HepG2 (cell line): ENCODE measurements around the gene FBXO10. TPM values are rescaled to one million over a fixed set of nuclear protein-coding genes. Genes with fewer than 3 reads are reported as not detected.

Experiments used
- ASH2L ChIP-seq: fragments of 300-600, 200-600 bp; sonication (generic); IDR thresholded peaks from 2 replicates; pipeline ENCODE4 v1.7.0; 2017; ENCODE audit warnings: low read depth, mild to moderate bottlenecking, moderate library complexity, mixed read lengths, low read length; ENCODE audit not compliant: insufficient read length
- FOXP4 ChIP-seq: sonication (generic); formaldehyde crosslinking; IDR thresholded peaks from 2 replicates; pipeline ENCODE4 v1.4.0; 2020; ENCODE audit warnings: missing genetic modification reagents
- GRHL1 ChIP-seq: sonication (generic); formaldehyde crosslinking; conservative IDR thresholded peaks from 2 replicates; pipeline ENCODE4 v1.8.0; 2022; ENCODE audit warnings: missing genetic modification reagents
- HDAC1 ChIP-seq: sonication (generic); formaldehyde crosslinking; IDR thresholded peaks from 2 replicates; pipeline ENCODE4 v1.5.1; 2020; ENCODE audit warnings: mild to moderate bottlenecking, missing genetic modification reagents
- IKZF1 ChIP-seq: fragments of 450-650 bp; IDR thresholded peaks from 2 replicates; pipeline ENCODE4 v1.7.1; 2016
- JDP2 ChIP-seq: sonication (generic); formaldehyde crosslinking; IDR thresholded peaks from 2 replicates; pipeline ENCODE4 v1.8.1; 2022; ENCODE audit warnings: missing genetic modification reagents, borderline replicate concordance
- LCORL ChIP-seq, 2 experiments: fragments of 450-650 bp in 1 of 2; sonication (generic) in 1 of 2; formaldehyde crosslinking in 1 of 2; IDR thresholded peaks; 2 replicates each; pipeline versions ENCODE4 v1.5.0 to v1.6.1; 2017 to 2020; ENCODE audit warnings: antibody characterized with exemption in 1 of 2, missing genetic modification reagents in 1 of 2
- NFE2L2 ChIP-seq: fragments of 150-350 bp; IDR thresholded peaks from 2 replicates; pipeline ENCODE4 v1.6.1; 2014; ENCODE audit warnings: low read length
- NR3C1 ChIP-seq: sonication (generic); formaldehyde crosslinking; IDR thresholded peaks from 2 replicates; pipeline ENCODE4 v1.4.0; 2020; ENCODE audit warnings: missing genetic modification reagents
- NRL ChIP-seq: sonication (generic); formaldehyde crosslinking; IDR thresholded peaks from 2 replicates; pipeline ENCODE4 v1.5.0; 2020; ENCODE audit warnings: missing genetic modification reagents, mild to moderate bottlenecking, moderate library complexity, borderline replicate concordance
- POLR2G ChIP-seq: fragments of 200-400 bp; formaldehyde crosslinking; IDR thresholded peaks from 2 replicates; pipeline ENCODE4 v1.6.1; 2018; ENCODE audit warnings: mild to moderate bottlenecking, low read depth, low read length, moderate library complexity
- SIX1 ChIP-seq: sonication (generic); formaldehyde crosslinking; IDR thresholded peaks from 2 replicates; pipeline ENCODE4 v1.4.0; 2020; ENCODE audit warnings: missing genetic modification reagents, borderline replicate concordance
- TAF1 ChIP-seq: sonication (generic); formaldehyde crosslinking; IDR thresholded peaks from 2 replicates; pipeline ENCODE4 v1.4.0; 2020; ENCODE audit warnings: missing genetic modification reagents
- TFDP2 ChIP-seq: sonication (generic); formaldehyde crosslinking; IDR thresholded peaks from 2 replicates; pipeline ENCODE4 v1.4.0; 2020; ENCODE audit warnings: missing genetic modification reagents
- ZBED4 ChIP-seq: sonication (generic); formaldehyde crosslinking; IDR thresholded peaks from 2 replicates; pipeline ENCODE4 v1.4.0; 2020; ENCODE audit warnings: missing genetic modification reagents, borderline replicate concordance
- ZFP36 ChIP-seq: fragments of 150-350 bp; IDR thresholded peaks from 2 replicates; pipeline ENCODE4 v1.6.1; 2018; ENCODE audit warnings: borderline replicate concordance, low read length, low read depth; ENCODE audit not compliant: partially characterized antibody
- ZKSCAN1 ChIP-seq: fragments of 150-350 bp; IDR thresholded peaks from 2 replicates; pipeline ENCODE4 v1.6.1; 2014; ENCODE audit warnings: low read length
- ZNF326 ChIP-seq: sonication (generic); formaldehyde crosslinking; IDR thresholded peaks from 2 replicates; pipeline ENCODE4 v1.4.0; 2020; ENCODE audit warnings: missing genetic modification reagents, borderline replicate concordance
- ZNF552 ChIP-seq: sonication (generic); formaldehyde crosslinking; IDR thresholded peaks from 2 replicates; pipeline ENCODE4 v1.9.0; 2022; ENCODE audit warnings: missing genetic modification reagents, mild to moderate bottlenecking, borderline replicate concordance
- ZSCAN30 ChIP-seq: sonication (generic); formaldehyde crosslinking; IDR thresholded peaks from 2 replicates; pipeline ENCODE4 v1.5.0; 2020; ENCODE audit warnings: mild to moderate bottlenecking, missing genetic modification reagents
- polyA plus RNA-seq, 8 experiments: library from polyadenylated mRNA; depleted of rRNA in 3 of 8; stranded (reverse) in 7 of 8; unstranded in 1 of 8; fragments of >200 nt; fragmentation: Illumina TruSeq in 4 of 8; extraction: Trizol in 4 of 8; gene quantifications; 2 replicates each; pipeline versions ENCODE4 v1.2.1 to v1.2.3, GENCODE V29; 2011 to 2016; ENCODE audit warnings: low read depth in 4 of 8, missing spikeins in 1 of 8, mixed read lengths in 1 of 8; ENCODE audit not compliant: insufficient read depth in 1 of 8
- total RNA-seq, 5 experiments: library from RNA; depleted of rRNA; stranded (reverse); fragments of >200 nt; fragmentation: Illumina TruSeq; extraction: Trizol; gene quantifications; 2 replicates each; pipeline ENCODE4 v1.2.3, GENCODE V29; 2016; ENCODE audit warnings: low read depth in 1 of 5

The FBXO10 gene
- total and polyA plus RNA-seq, 2 of the 13 experiments (the other 11 are each of a cell fraction or from before 2014, with no cell fraction given): 3.1 to 5.1 TPM

GRCh38 chr9:37592108-37592951, 16.1 kb upstream of the FBXO10 start, which contains the start of gene TOMM5 (continued):
- TF ChIP-seq TAF1 (peak; percentile 92), SIX1 (peak; percentile 57; the same call in 1 of the 2 replicates), ZNF326 (CRISPR knock-in tag) (no peak), IKZF1 (no peak), ASH2L (peak; percentile 89), LCORL (IDR thresholded peaks at IDR 0.05) (no peak), LCORL (CRISPR knock-in tag; IDR thresholded peaks at IDR 0.05) (0 out of 2 replicates have a peak, but pooled peaks have one; percentile 37), TFDP2 (CRISPR knock-in tag) (peak; percentile 97), ZBED4 (peak; percentile 23; the same call in 1 of the 2 replicates), FOXP4 (peak; percentile 79), GRHL1 (CRISPR knock-in tag) (no peak; the same call in 1 of the 2 replicates), NR3C1 (CRISPR knock-in tag) (no peak), ZKSCAN1 (no peak), NRL (peak; percentile 93), ZFP36 (no peak), ZSCAN30 (CRISPR knock-in tag) (no peak), NFE2L2 (no peak), ZNF552 (CRISPR knock-in tag) (peak; percentile 95), JDP2 (no peak), POLR2G (peak; percentile 96), HDAC1 (peak; percentile 95)
